ENCODE results near the gene OLR1. TPM values are rescaled to one million over a fixed set of nuclear protein-coding genes. Genes with fewer than 3 reads are reported as not detected.

Gene OLR1
- total and polyA plus RNA-seq, 2 of the 4 experiments (the other 2 are of a cell fraction) = 3.2 to 4.1 TPM

GRCh38 chr12:10159280-10159679, 12.7 kb downstream of the OLR1 start:
- ChIA-PET POLR2A (ENCODE audit: unreplicated experiment) (no interaction called here), CTCF (interaction anchor here (0.6 kb wide), 1 partner anchor 92 kb away, joined by 3 read pairs; no protein-coding TSS in a partner anchor)

More at GRCh38 chr12:10159280-10159679, 12.7 kb downstream of the OLR1 start:
- Histone ChIP-seq H4K5ac (ENCODE audit: low read depth, low read length) (no peak overlapping the region), H3K18ac (ENCODE audit: low read depth, low read length) (no peak overlapping the region), H2BK5ac (ENCODE audit: low read depth, low read length, poor library complexity, severe bottlenecking) (no peak overlapping the region), H3K9me3 (ENCODE audit: control insufficient read depth, insufficient read depth, low read length) (no peaks in the 10 kb centered on the region), H4K8ac (ENCODE audit: low read depth in 2 of 2, low read length in 2 of 2) (no peak overlapping the region), H2BK120ac (ENCODE audit: low read depth, low read length) (0 out of 2 replicates have a peak overlapping the region, but pooled peaks have one; percentile 4), H3K36me3 (ENCODE audit: control insufficient read depth, insufficient read depth, low read length) (no peaks in the 10 kb centered on the region), H3K9me1 (ENCODE audit: insufficient read depth, low read length) (no peaks in the 10 kb centered on the region), H2BK20ac (ENCODE audit: low read depth, low read length) (no peak overlapping the region), H2AK9ac (replicated peaks; ENCODE audit: low read depth, low read length, poor library complexity) (no peak overlapping the region), H4K91ac (ENCODE audit: insufficient read depth, low read depth, low read length) (no peak overlapping the region; the same call in 1 of the 2 replicates), H3K9ac (ENCODE audit: low read depth, low read length) (no peak overlapping the region), H2AFZ (replicated peaks; ENCODE audit: low read length, poor library complexity) (no peak overlapping the region), H3K4me1 (ENCODE audit: control insufficient read depth, insufficient read depth, low read length) (no peaks in the 10 kb centered on the region), H3K4ac (ENCODE audit: low read depth, low read length) (no peak overlapping the region), H3K23ac (ENCODE audit: low read depth, low read length) (no peak overlapping the region), H3K14ac (replicated peaks; ENCODE audit: low read depth, low read length) (no peak overlapping the region), H2AK5ac (ENCODE audit: low read depth, low read length) (no peak overlapping the region), H2BK15ac (ENCODE audit: low read depth, low read length) (no peak overlapping the region), H3K4me3 (ENCODE audit: insufficient read depth, low read depth, low read length) (no peak overlapping the region), H3K4me2 (ENCODE audit: low read depth, low read length) (no peak overlapping the region), H3K56ac (ENCODE audit: extremely low read depth, insufficient read depth, low read length) (no peak overlapping the region), H3K27me3 (ENCODE audit: control insufficient read depth, insufficient read depth, low read length) (no peaks in the 10 kb centered on the region), H4K20me1 (ENCODE audit: insufficient read depth, low read length) (no peaks in the 10 kb centered on the region), H3K27ac (ENCODE audit: insufficient read depth, low read length) (no peak overlapping the region), H3K79me1 (ENCODE audit: low read depth in 1 of 2, low read length in 2 of 2) (no peaks in the 10 kb centered on the region)
- no peak for TF ChIP-seq MXI1 (IDR thresholded peaks at IDR 0.05; ENCODE audit: borderline replicate concordance, low read depth, low read length)
- TF ChIP-seq FOS (IDR thresholded peaks at IDR 0.05; ENCODE audit: low read depth, low read length) = no peak
- no peak for TF ChIP-seq CTCF (conservative IDR thresholded peaks at IDR 0.05; ENCODE audit: low read depth, low read length)
- no peak for TF ChIP-seq NFE2L2 (IDR thresholded peaks at IDR 0.05; ENCODE audit: low read depth, low read length)
- TF ChIP-seq, protein P1, sequence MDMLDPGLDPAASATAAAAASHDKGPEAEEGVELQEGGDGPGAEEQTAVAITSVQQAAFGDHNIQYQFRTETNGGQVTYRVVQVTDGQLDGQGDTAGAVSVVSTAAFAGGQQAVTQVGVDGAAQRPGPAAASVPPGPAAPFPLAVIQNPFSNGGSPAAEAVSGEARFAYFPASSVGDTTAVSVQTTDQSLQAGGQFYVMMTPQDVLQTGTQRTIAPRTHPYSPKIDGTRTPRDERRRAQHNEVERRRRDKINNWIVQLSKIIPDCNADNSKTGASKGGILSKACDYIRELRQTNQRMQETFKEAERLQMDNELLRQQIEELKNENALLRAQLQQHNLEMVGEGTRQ (IDR thresholded peaks at IDR 0.05; ENCODE audit: low read depth, low read length) = no peak
- no peak for TF ChIP-seq CEBPB (IDR thresholded peaks at IDR 0.05; ENCODE audit: low read depth, low read length)
- TF ChIP-seq RFX5 (IDR thresholded peaks at IDR 0.05; ENCODE audit: low read depth, low read length) = no peak
- TF ChIP-seq CHD1 (IDR thresholded peaks at IDR 0.05; ENCODE audit: low read depth, low read length) = no peak
- TF ChIP-seq, protein P2, sequence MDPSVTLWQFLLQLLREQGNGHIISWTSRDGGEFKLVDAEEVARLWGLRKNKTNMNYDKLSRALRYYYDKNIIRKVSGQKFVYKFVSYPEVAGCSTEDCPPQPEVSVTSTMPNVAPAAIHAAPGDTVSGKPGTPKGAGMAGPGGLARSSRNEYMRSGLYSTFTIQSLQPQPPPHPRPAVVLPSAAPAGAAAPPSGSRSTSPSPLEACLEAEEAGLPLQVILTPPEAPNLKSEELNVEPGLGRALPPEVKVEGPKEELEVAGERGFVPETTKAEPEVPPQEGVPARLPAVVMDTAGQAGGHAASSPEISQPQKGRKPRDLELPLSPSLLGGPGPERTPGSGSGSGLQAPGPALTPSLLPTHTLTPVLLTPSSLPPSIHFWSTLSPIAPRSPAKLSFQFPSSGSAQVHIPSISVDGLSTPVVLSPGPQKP (IDR thresholded peaks at IDR 0.05; ENCODE audit: borderline replicate concordance, low read depth, low read length) = no peak
- WGBS, 2 experiments (ENCODE audit: extremely low coverage in 2 of 2, insufficient read length in 1 of 2) = no CpG with 5 or more reads among the region's 3 CpGs
- dilution Hi-C loops (cut with HindIII; ENCODE audit: low sequenced_read_pairs, unreplicated experiment) (no loop called here), in situ Hi-C loops (cut with MboI; ENCODE audit: low sequenced_read_pairs) (no loop called here), intact Hi-C loops (cut with micrococcal nuclease) (no loop called here)
- DNase-seq (no peak), ATAC-seq (ENCODE audit: low read depth) (no peak)
- no TSS peak for BruUV-seq (replicated peaks)

Measured in IMR-90 (cell line).